PC-9 (cell line): Measurements from ENCODE around the gene ZNF709. TPM values are rescaled to one million over a fixed set of nuclear protein-coding genes. Genes with fewer than 3 reads are reported as not detected.

Source experiments
- BruUV-seq: library from RNA; stranded (reverse); fragments of 400-500 nt; replicated peaks from 2 replicates; lab custom pipeline; 2021; lab: Mats Ljungman, UMichigan
- CTCF ChIA-PET: fragments of 300-600 bp; sonication (Branson Sonifier 250); formaldehyde crosslinking; loops from one replicate; lab custom pipeline; 2022; ENCODE audit warnings: antibody characterized with exemption; lab: Charles Lee
- POLR2A ChIA-PET: fragments of 300-600 bp; sonication (Branson Sonifier 250); formaldehyde crosslinking; loops from one replicate; lab custom pipeline; 2022; ENCODE audit warnings: antibody characterized with exemption; ENCODE audit not compliant: unreplicated experiment; lab: Charles Lee
- DNase-seq, 2 experiments: peaks; one replicate each; pipeline versions ENCODE4 v3.0.0 to v3.0.0-alpha.2; 2015 to 2022; ENCODE audit warnings: mixed read lengths in 1 of 2
- H2AFZ ChIP-seq: fragments of 200-600 bp; sonication (generic); 2 replicates; pipeline ENCODE4 v1.8.1; 2017; ENCODE audit warnings: antibody characterized with exemption
- H3F3A ChIP-seq: fragments of 200-600 bp; sonication (generic); 2 replicates; pipeline ENCODE4 v1.8.1; 2017; ENCODE audit warnings: antibody characterized with exemption, mild to moderate bottlenecking, low read depth; ENCODE audit not compliant: insufficient read depth
- H3K27ac ChIP-seq: fragments of 200-600 bp; sonication (generic); 2 replicates; pipeline ENCODE4 v1.6.1; 2016; ENCODE audit warnings: mixed run types
- H3K27me3 ChIP-seq: fragments of 200-600 bp; sonication (generic); 2 replicates; pipeline ENCODE4 v1.6.1; 2016; ENCODE audit warnings: low read depth, mixed run types; ENCODE audit not compliant: insufficient read depth
- H3K36me3 ChIP-seq: fragments of 200-600 bp; sonication (generic); 2 replicates; pipeline ENCODE4 v1.6.1; 2016; ENCODE audit warnings: low read depth, mixed run types
- H3K4me1 ChIP-seq: fragments of 200-600 bp; sonication (generic); replicated peaks from 2 replicates; pipeline ENCODE4 v1.6.1; 2016; ENCODE audit warnings: mixed run types; ENCODE audit not compliant: insufficient read depth
- H3K4me2 ChIP-seq: fragments of 200-600 bp; sonication (generic); 2 replicates; pipeline ENCODE4 v1.6.1; 2017; ENCODE audit warnings: mixed run types
- H3K4me3 ChIP-seq: fragments of 200-600 bp; sonication (generic); 2 replicates; pipeline ENCODE4 v1.6.1; 2016; ENCODE audit warnings: mixed run types
- H3K79me2 ChIP-seq: fragments of 200-600 bp; sonication (generic); 2 replicates; pipeline ENCODE4 v1.6.1; 2017; ENCODE audit warnings: low read depth, mixed run types
- H3K9me2 ChIP-seq: fragments of 200-600 bp; sonication (generic); 2 replicates; pipeline ENCODE4 v1.8.1; 2017; ENCODE audit warnings: mild to moderate bottlenecking; ENCODE audit not compliant: insufficient read depth
- H3K9me3 ChIP-seq: fragments of 200-600 bp; sonication (generic); 2 replicates; pipeline ENCODE4 v1.8.1; 2016; ENCODE audit warnings: low read depth; ENCODE audit not compliant: insufficient read depth
- H4K20me1 ChIP-seq: fragments of 200-600 bp; sonication (generic); 2 replicates; pipeline ENCODE4 v1.8.1; 2017; ENCODE audit not compliant: insufficient read depth
- EZH2 ChIP-seq: fragments of 200-600 bp; sonication (generic); IDR thresholded peaks from 2 replicates; pipeline ENCODE4 v1.8.0; 2017; ENCODE audit warnings: antibody characterized with exemption, low read depth
- intact Hi-C: fragments of 100-400 bp; cut with micrococcal nuclease; formaldehyde crosslinking; loops from one replicate; pipeline ENCODE4 v1.10.0; 2022; ENCODE audit not compliant: unreplicated experiment
- total RNA-seq: library from RNA; stranded (reverse); gene quantifications from 2 replicates; pipeline ENCODE4 v1.2.3, GENCODE V29; 2021
- TF ChIP-seq, protein P1 (sequence below): fragments of 200-600 bp; sonication (generic); conservative IDR thresholded peaks from 2 replicates; pipeline ENCODE4 v1.6.1; 2017; ENCODE audit warnings: mixed run types, antibody characterized with exemption, mild to moderate bottlenecking, moderate library complexity

ZNF709 gene
- total RNA-seq, 1 experiment from 2014 or later = 1.6 TPM

DNA sequence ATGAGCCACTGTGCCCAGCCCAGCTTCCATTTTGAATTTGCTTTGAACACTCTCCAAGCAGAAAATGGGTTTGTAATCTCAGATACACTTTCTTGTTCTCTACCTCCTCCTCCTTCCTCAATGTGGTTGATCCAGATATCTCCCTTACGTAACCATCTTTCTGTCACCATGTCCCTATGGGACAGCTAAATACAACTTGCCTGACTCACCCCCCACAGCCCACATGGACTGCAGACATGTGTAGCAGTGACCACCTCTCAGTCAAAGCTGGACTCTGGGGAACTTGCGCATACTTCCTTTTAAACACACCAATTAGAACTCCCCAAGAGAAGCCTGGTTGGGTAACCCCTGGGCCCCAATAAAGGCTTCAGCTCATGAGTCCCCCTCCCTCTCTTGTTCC, 72.7 kb downstream of the ZNF709 start:
- no peaks in the 10 kb centered on the region for H4K20me1 ChIP-seq
- no peaks in the 10 kb centered on the region for H3F3A ChIP-seq
- no peaks in the 10 kb centered on the region for H3K9me2 ChIP-seq
- H3K27me3 ChIP-seq = no peaks in the 10 kb centered on the region
- H3K27ac ChIP-seq = no peak overlapping the region
- H3K4me3 ChIP-seq = no peak overlapping the region
- TF ChIP-seq, protein P1, sequence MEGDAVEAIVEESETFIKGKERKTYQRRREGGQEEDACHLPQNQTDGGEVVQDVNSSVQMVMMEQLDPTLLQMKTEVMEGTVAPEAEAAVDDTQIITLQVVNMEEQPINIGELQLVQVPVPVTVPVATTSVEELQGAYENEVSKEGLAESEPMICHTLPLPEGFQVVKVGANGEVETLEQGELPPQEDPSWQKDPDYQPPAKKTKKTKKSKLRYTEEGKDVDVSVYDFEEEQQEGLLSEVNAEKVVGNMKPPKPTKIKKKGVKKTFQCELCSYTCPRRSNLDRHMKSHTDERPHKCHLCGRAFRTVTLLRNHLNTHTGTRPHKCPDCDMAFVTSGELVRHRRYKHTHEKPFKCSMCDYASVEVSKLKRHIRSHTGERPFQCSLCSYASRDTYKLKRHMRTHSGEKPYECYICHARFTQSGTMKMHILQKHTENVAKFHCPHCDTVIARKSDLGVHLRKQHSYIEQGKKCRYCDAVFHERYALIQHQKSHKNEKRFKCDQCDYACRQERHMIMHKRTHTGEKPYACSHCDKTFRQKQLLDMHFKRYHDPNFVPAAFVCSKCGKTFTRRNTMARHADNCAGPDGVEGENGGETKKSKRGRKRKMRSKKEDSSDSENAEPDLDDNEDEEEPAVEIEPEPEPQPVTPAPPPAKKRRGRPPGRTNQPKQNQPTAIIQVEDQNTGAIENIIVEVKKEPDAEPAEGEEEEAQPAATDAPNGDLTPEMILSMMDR = no peak
- no peak for TF ChIP-seq EZH2
- POLR2A ChIA-PET = no interaction called here
- no peak overlapping the region for H2AFZ ChIP-seq
- intact Hi-C loops = no loop called here
- BruUV-seq = no TSS peak
- no peak overlapping the region for H3K4me2 ChIP-seq
- peaks cover 12% of the 10 kb centered on the region; the same call in 1 of the 2 replicates for H3K9me3 ChIP-seq
- H3K4me1 ChIP-seq = no peaks in the 10 kb centered on the region
- H3K79me2 ChIP-seq = no peaks in the 10 kb centered on the region
- CTCF ChIA-PET = no interaction called here
- no peak for DNase-seq
- H3K36me3 ChIP-seq = no peaks in the 10 kb centered on the region

Other genes starting within 250 kb of the ZNF709 start
- 4.0 and 5.0 TPM in 2 replicates for gene ZNF44, start 189.9 kb downstream of the ZNF709 start, total RNA-seq
- gene ZNF563, start 151.2 kb downstream of the ZNF709 start, total RNA-seq = 1.1 and 1.8 TPM in 2 replicates
- not detected in 2 replicates for gene ZNF442, start 119.1 kb downstream of the ZNF709 start, total RNA-seq
- gene ZNF799, start 83.5 kb downstream of the ZNF709 start, total RNA-seq = 2.5 and 2.9 TPM in 2 replicates
- 3.3 and 3.5 TPM in 2 replicates for gene ZNF443, start 43.8 kb downstream of the ZNF709 start, total RNA-seq
- 8.3 and 14.8 TPM in 2 replicates for gene ZNF564, start 66.7 kb upstream of the ZNF709 start, total RNA-seq
- 7.5 and 8.9 TPM in 2 replicates for gene ZNF490, start 126.0 kb upstream of the ZNF709 start, total RNA-seq
- 22.4 and 27.7 TPM in 2 replicates for gene ZNF791, start 126.1 kb upstream of the ZNF709 start, total RNA-seq
- 41.5 and 48.2 TPM in 2 replicates for gene MAN2B1, start 181.9 kb upstream of the ZNF709 start, total RNA-seq
- gene WDR83, start 182.0 kb upstream of the ZNF709 start, total RNA-seq = 12.9 and 21.2 TPM in 2 replicates
- gene DHPS, start 197.1 kb upstream of the ZNF709 start, total RNA-seq = 106 and 121 TPM in 2 replicates
- not detected in 2 replicates for gene GNG14, start 203.2 kb upstream of the ZNF709 start, total RNA-seq
- gene FBXW9, start 211.8 kb upstream of the ZNF709 start, total RNA-seq = 21.0 and 21.9 TPM in 2 replicates
- 67.4 and 77.5 TPM in 2 replicates for gene TNPO2, start 239.1 kb upstream of the ZNF709 start, total RNA-seq
- 173 and 194 TPM in 2 replicates for gene TRIR, start 249.9 kb upstream of the ZNF709 start, total RNA-seq